ENCODE measurements around the gene ANO4.

The ANO4 gene

DNA sequence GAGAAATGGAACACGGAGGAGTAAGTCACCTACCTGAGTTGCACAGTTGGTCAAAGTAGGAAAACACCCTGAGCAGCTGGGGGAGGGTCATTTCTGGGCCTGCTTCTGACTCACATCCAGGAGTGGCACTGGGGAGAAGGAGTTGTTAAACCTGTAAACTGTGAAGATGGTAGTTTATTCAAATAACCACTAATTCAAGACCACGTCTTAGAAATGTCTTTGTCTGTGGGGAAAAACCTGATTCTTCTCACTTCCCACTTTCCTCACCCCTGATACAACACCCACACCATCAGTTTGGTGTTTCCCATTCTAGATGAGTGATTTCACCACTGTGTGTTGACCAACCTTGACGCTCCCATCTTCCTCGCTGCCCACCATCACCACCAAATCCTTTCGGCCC lies 207.1 kb downstream of the ANO4 start:
- H3K4me3 ChIP-seq (ENCODE audit: low read depth, low read length): no peak overlapping the region
- DNase-seq (ENCODE audit: low read depth): peak; percentile 24
- TF ChIP-seq, protein P1, sequence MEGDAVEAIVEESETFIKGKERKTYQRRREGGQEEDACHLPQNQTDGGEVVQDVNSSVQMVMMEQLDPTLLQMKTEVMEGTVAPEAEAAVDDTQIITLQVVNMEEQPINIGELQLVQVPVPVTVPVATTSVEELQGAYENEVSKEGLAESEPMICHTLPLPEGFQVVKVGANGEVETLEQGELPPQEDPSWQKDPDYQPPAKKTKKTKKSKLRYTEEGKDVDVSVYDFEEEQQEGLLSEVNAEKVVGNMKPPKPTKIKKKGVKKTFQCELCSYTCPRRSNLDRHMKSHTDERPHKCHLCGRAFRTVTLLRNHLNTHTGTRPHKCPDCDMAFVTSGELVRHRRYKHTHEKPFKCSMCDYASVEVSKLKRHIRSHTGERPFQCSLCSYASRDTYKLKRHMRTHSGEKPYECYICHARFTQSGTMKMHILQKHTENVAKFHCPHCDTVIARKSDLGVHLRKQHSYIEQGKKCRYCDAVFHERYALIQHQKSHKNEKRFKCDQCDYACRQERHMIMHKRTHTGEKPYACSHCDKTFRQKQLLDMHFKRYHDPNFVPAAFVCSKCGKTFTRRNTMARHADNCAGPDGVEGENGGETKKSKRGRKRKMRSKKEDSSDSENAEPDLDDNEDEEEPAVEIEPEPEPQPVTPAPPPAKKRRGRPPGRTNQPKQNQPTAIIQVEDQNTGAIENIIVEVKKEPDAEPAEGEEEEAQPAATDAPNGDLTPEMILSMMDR (IDR thresholded peaks at IDR 0.05; ENCODE audit: low read depth, low read length, missing control alignments): no peak

DNA sequence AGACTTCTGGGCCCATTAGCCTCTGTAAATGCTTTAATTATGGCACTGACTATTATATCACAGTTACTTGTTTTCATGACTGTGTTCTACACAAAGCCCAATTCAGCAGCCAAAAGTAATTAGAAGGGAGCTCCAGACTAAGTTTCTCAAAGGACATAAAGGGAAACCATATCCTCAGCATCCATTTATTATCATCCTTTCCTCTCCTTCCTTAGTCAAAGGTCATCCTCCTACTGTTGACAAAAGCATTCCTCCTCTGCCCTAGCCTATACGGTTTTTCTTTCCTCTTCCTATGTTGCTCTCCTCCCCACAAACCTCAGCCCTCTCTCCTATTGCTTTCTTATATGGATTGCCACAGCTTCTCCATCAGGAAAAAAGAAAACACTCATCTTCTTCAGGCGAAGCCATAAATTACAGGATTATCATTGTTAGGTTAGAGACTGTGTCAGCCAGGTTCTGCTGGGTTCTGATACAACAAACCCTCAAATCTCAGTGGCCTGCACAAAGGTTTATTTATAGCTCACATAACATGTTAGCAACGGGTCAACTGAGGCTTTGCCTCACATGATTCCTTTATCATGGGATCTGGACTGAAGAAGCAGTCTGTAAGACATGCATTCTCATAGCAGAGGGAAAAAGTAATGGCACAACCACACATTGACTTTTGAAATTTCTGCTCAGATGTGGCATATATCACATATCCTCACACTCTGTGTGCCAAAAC lies 208.3 kb downstream of the ANO4 start:
- DNase-seq (ENCODE audit: low read depth): no peak
- no peak overlapping the region for H3K4me3 ChIP-seq (ENCODE audit: low read depth, low read length)
- TF ChIP-seq, protein P1 (IDR thresholded peaks at IDR 0.05; ENCODE audit: low read depth, low read length, missing control alignments): no peak

DNA sequence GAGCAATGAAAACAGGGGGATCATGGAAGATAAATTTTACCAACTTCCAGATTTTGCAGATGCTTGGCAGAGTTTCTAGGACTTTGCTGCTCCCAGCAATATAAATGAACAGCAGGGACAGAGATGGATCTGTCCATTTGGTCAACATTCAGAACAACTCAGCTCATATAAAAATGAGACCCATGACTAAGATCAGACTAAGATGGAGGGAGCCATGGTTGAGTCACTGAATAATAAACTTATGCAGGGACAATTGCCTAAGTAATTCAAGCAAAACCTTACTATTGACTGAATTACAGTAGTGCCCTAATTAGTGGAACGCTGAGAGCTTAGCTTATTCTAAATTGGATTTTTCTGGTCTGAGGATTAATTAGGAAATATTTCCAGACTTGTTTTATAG lies 210.3 kb downstream of the ANO4 start:
- TF ChIP-seq, protein P1 (IDR thresholded peaks at IDR 0.05; ENCODE audit: low read depth, low read length, missing control alignments): no peak
- DNase-seq (ENCODE audit: low read depth): no peak
- no peak overlapping the region for H3K4me3 ChIP-seq (ENCODE audit: low read depth, low read length)

DNA sequence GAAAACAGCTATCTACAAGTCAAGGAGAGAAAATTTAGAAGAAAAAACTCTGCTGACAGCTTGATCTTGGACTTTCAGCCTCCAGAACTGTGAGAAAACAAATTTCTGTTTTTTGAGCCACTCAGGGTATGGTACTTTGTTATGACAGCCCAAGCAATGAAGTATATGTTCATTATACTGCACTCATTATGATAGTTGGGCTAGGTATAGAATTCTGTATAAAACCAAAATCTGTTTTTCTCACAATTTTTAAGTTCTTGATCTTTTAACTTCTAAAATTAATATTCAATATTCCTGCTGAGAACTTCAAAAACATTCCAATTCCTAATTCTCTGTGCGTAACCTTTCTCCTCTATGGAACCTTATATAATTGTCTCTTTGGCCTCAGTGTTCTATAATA lies 214.7 kb downstream of the ANO4 start:
- DNase-seq (ENCODE audit: low read depth): no peak
- no peak overlapping the region for H3K4me3 ChIP-seq (ENCODE audit: low read depth, low read length)
- TF ChIP-seq, protein P1 (IDR thresholded peaks at IDR 0.05; ENCODE audit: low read depth, low read length, missing control alignments): no peak

DNA sequence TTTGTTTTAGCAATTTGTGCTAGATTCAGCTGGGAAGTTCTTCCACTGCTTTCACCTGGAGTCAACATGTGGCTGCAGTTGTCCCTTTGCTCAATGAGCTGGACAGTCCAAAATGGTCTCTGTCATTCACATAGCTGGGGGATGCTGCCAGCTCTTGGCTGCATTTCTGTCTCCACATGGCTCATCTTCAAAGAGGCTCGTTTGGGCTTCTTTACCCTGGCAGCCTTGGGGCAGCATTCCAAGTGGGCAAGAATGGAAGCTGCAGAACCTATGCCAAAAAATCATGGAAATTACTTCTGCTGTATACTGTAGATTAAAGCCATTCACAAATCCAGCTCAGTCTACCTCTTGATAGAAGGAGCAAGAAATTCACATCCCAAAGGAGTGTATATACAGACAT lies 216.3 kb downstream of the ANO4 start:
- TF ChIP-seq, protein P1 (IDR thresholded peaks at IDR 0.05; ENCODE audit: low read depth, low read length, missing control alignments): no peak
- DNase-seq (ENCODE audit: low read depth): no peak
- H3K4me3 ChIP-seq (ENCODE audit: low read depth, low read length): no peak overlapping the region

DNA sequence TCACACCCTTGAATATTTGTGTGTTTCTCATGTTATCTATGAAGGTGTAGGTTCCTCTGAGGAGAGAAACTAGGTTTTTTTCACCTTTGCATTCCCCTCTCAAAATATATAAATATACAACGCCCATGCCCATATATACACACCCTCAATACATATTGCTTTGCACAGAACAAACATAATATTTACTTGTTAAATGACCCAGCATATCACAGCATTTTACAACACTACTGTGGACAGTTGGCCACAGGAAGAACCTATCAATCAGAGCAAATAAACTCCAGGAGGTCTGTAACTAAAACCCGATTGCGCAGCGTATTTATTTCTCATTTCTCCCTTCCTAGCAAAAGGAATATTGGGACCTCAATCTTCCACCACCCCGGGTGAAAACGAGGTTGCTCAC lies 219.4 kb downstream of the ANO4 start:
- DNase-seq (ENCODE audit: low read depth): no peak
- no peak overlapping the region for H3K4me3 ChIP-seq (ENCODE audit: low read depth, low read length)
- TF ChIP-seq, protein P1 (IDR thresholded peaks at IDR 0.05; ENCODE audit: low read depth, low read length, missing control alignments): no peak

DNA sequence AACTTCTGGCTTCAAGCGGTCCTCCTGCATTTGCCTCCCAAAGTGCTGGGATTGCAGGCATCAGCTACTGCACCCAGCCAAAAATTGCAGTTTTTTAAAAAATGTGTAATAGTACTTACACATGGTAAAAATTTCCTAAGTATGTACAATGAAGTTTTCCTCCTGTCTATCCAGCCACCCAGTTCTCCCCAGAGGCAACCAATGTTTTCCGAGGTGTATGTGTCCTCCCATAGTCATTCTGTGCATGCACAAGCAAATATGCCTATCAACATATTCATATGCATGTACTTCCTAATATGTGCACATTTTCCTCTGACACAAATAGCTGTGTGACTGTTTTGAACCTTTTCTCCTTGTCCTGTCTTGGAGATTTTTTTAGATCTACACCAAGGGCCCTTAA lies 220.5 kb downstream of the ANO4 start:
- TF ChIP-seq, protein P1 (IDR thresholded peaks at IDR 0.05; ENCODE audit: low read depth, low read length, missing control alignments): no peak
- no peak for DNase-seq (ENCODE audit: low read depth)
- no peak overlapping the region for H3K4me3 ChIP-seq (ENCODE audit: low read depth, low read length)
